Measurements from ENCODE around the gene PTPRE.

Gene PTPRE

DNA sequence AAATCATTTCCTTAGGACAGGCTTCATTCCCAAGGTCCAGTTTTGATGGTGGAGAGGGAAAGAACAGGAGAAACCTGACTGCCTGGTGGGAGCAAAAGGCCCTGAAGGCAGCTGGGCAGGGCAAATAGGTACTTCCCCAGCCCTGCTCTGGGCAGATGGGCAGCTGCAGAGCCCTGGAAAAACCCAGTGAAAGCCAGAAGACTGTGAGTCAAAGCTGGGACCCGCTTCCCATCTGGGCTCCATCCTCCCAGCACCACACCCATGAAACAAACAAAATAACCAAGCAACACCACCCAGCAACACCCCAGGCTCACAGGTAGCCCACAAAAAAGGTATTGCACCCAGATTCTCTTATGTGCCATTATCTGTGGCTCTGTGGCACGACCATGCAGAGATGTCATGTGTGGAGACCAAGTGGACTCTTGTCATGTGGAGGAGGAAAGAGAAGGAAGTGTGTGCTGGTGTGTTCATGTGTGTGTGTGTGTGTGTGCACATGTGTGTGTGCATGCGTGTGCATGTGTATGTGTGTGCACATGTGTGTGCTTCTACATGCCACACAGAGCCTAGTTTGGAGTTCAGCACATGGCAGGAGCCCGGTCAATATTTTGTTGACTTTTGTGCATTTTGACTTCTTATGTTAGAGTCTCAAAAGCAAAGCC is 24.0 kb upstream of the PTPRE start:
- DNase-seq, result no peak

DNA sequence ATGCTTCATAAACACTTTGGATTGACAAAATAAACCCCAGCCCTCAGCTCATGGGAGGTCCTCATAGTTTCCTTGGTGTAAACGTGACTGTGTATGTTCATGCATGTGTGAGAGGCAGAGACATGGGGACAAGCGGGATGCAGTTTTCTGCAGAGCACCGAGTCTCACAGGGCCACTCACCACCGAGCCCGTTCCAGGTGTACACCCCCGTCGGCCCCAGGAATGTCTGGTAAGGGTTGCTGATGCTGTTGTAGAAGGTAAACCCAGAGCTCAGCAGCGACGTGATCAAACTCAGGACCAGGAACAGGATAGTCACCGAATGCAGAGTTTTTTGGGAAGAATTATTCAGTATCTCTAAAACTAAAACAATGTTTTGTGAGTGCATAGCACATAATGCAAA is 23.4 kb upstream of the PTPRE start:
- DNase-seq, result no peak

DNA sequence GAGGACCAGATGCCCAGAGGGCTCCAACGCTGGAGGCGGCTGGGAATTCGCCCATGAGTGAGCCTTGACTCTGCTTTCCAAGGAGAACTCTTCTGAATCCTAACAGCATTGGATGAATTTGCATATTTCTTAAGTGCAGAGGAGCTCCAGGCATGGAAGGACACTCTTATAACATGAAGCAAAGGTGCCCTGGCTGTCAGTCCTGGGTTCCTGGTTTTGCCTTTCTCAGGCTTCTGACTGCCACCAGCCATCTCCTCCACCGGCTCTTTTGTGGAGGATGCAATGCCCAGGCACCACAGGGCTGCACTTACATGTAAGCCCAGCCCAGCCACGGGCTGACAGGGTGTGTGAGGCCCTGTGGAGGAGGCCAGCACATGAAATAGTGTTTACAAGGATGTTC is 22.4 kb upstream of the PTPRE start:
- no peak for DNase-seq

DNA sequence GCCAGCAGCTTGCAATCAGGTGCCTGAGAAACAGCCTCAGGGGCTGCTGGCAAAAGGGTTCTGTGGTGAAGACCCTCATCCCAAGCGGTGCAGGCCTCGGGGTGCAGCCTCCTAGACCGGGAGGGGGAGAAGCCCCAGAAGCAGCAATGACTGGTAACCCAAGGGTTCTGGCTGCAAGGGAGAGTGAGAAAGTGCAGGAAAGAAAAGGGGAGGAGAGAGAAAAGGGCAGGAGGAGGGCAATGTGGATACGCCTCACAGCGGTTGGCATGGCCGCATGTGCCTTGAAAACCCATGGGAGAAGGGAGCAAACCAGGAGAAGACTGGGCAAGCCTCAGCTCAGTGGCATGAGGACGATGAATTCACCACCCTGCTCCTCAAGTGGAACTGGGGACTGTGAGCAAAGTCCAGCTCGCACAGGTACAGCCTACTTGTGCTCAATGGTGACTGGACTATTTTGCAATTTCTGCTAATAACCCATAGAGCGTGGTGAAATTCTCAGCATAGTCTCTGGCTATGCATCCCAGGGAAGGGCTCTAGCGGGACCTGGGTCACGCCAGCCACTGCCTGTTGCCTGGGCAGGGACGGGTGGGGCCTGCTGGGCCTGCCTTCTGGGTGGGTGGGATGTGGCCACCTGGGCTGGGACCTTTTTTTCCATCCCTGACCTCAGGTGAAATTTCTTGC is 20.4 kb upstream of the PTPRE start:
- no peak for DNase-seq

DNA sequence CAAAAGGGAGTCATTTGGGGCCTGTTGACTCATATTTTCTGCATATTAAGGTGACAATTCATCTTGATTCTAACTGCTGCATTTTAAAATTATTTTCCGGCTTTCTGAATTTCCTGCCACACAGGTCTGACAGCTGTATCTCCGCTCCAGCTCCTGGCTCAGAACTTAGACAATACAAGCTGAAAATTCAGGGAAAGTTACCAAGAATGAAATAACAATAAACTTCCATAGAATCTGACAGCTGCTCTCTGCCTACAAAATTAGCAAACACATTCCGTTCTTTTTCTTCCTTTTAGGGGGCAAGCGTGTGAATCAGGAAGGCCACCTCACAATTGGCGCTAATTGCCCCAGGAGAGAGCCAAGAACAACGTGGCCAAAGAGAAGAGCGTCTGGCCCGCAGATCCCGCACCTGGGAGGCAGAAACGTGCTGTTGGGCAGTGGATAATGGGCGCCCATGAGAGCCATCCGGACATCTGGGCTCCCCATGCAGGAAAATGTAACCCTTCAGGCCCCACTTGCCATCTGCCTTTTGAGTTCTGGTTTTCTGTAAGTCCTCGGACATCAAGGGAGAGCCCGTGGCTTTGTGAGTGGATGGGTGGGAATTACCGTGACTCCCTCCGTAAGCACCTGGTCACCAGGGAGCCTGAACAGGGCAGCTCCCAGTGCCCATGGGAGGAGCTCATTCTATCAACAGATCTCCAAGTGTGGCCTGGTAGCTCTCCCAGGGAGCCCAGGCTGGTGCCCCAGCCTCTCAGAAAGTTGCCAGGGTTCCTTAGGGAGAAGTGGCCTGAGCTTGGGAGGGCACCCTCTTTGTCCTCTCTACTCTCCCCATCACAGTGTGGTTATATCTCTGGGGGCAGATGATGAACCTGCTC is 19.1 kb upstream of the PTPRE start:
- DNase-seq, result no peak

DNA sequence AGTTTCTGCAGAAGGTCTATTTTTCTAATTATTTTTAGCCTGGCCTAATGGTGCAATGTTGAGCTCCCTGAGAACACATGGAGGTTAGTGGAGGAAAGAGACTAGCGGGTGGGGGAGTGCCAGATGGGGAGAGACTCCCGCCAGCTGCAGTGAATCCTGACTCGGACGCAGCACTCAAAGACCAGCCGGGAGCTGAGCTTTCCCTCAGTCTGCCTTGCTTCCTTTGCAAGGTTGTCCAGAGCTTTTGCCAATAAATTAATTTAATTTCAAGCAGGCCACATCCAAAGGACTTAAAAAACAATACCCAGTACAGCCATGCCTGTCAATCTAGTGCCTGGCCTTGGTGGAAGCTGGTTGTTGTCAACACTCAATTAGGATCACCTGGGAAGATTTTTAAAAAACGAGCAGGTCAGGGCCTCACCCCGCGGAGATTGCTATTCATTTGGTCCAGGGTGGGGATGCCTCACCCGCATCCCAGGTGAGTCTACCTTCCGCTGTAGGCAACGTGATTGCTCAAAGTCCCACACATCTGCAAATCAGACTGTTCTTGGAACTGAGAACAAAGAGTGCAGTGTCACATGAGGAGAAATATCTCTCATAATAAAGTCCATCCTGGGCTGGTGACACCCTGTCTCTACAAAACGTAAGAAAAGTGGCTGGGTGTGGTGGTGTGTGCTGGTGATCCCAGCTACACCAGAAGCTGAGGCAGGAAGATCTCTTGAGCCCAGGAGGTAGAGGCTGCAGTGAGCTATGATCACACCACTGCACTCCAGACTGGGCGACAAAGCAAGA is 18.2 kb upstream of the PTPRE start:
- DNase-seq, result no peak

DNA sequence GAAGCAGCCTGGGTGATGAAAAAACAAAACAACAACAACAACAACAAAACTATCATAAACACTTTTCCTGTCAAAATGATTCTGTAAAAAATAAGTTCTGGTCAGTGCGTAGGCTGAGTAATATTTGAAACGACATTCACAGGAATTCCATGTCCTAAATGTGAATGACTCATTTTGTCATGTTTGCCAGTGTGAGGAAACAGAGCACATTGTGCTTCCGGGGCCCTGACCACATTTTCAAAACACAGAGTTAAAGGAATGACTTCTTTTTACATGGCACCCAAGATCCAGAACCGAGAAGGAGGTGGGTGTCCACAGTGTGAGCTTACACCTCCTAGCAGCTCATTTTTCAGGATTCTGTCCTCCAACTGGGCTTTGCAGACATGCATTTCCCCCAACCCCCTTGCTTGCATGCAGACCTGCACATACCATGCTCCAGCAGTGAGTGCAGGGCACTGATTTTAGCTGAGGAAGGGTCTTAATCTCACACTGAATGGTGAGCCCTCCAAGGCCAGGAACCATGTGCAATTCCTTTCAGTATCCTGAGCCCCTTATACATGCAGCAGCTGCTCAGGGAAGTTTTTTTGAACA is 17.2 kb upstream of the PTPRE start:
- no peak for DNase-seq

DNA sequence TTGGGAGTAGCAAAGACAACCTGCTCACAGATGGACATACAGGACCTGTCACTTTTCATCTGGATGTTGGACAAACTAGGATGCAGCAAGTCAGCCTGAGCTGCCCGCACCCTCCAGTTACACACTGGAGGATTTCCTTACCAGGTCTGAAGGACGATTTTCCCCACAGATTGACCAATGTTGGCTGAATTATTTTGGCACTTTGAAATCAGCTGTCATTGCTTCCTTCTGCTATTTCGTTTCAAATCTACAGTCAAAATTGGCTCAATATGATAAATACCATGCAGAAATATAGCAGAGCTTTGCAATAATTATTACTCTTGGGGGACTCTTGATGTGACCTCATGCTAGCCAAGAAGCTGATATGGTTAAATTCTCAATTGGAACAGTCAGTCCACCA is 16.7 kb upstream of the PTPRE start:
- DNase-seq, result no peak

DNA sequence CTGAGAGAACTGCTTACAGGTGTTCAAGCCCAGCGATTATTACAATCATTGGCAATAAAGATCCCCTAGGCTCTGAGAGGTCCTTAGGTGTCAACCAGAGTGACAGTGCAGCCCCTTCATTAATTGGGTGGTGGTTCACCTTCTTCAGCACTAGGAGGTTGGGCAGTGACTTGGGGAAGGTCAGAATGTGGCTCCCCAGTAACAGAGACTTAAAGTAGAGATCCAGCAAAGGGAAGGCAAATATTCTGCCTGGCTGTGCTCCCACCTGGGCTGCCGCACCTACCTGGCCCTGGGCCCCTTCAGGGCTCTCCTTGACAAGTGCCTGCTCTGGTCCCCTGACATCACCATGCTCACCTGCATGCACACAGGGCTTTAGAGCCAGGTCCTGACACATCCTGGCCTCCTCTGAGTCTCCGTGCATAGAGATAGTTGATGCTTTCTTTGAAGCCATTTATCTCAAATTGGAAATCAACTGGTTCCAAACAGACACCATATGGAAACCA is 16.0 kb upstream of the PTPRE start:
- no peak for DNase-seq

DNA sequence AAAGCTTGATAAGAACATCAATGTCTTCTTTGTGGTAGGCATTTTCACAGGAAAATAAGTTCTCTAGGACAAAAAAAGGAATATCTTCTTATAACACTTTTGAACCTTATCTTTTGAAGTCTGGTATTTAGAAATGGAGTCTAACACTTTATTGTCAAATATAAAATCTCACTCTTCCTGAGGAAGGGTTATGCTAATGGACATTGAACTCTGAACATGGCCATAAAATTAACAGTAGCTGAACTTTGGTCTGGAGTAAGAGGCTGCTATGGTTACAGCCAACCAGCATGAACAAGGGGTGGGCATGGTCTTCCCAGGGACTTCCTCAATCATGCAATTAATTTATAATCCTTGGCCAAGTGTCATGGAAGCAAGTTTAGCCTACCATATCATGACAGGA is 14.2 kb upstream of the PTPRE start, which contains the start of gene CLRN3:
TSS of gene CLRN3 (minus strand) at position 199 of the 400 bp plus-strand sequence. CDS start at position 42, 157 bp downstream.
- DNase-seq, result no peak

DNA sequence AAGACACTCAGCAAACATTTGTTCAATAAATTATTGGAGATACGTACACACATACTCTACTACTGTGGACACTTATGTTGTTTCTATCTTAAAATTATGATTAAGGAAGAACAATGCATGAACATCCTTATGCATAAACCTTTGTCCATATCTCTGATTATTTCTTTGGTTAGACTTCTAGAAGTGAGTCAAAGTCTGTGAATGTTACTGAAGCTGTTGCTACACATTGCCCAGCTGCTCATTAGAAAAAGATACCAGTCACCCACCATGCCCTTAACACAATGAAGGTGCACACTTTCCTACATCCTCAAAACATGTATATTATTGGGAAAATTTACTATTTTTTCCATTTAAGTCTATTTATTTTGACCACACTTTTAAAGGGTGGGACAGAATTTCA is 12.8 kb upstream of the PTPRE start:
- no peak for DNase-seq

DNA sequence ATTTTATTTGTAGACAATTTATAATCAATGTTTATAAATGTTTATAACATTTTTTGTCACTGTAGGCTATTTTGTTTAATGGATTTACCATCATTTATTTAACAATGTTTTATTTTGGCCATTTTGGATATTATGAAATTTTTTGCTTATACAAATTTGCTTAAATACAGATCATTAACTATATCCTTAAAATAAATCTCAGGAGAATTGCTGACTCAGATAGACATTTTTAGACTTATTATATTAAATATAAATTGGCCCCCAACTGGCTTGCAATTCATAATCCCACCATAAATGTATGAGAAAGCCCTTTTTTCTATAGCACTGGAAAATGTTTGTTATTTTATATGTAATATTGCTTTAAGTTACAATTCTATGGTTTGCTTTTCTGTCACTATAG is 10.3 kb upstream of the PTPRE start:
- DNase-seq, result no peak

DNA sequence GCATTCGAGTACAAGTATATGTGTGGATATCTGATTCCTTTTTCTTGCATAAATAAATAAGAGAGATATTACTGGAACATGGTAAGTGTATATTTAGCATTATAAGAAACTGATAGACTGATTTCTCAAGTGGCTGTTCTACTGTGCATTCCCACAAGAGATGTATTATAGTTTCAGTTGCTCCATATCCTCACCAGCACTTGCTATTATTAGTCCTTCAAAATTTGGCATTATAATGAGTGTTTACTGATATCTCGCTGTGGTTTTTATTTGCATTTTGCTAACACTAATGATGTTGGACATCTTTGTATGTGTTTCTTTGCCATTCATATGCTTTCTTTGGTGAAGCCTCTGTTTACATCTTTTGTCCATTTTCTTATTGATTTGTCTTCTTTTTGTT is 9.7 kb upstream of the PTPRE start:
- DNase-seq, result no peak

DNA sequence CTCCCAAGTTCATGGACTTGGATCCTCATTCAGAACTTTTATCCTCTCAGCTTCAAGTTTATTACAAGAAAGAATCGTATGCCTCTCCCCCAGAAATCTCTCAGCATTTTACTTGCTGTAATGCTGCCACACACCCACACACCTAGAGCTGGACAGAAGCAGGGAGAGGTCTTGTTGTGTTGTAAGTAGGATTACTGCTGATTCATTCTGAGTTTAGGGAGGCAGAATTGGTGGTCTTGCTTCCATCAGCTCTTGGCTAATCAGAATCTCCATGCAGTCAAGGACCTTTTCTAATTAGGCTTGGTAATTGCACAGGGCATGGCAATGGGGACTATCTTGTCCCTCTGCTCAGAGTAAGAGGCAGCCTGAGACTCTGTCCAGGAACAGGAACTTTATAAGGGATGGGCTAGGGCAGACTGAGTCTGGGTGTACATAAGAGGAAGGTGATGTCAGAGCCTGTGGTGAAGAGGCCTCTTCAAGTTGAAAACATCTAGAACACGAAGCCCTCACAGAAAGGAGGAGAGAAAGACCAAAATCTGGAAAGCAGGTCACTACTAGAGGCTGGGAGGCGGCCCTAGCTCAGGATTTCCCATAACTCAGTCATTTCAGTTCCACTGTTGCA is 7.0 kb upstream of the PTPRE start:
- DNase-seq, result no peak

DNA sequence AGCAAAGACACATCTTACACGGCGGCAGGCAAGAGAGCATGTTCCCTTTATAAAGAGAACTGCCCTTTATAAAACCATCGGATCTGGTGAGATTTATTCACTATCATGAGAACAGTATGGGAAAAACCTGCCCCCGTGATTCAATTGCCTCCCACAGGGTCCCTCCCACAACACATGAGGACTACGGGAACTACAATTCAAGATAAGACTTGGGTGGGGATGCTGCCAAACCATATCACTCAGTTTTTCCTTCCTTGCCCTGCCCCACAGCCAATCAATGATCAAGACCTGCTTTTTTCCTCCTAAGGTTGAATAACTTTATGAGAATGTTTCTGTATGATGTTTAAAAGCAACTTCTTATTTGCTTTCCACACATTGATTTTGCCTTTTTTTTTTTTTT is 3.1 kb upstream of the PTPRE start:
- no peak for DNase-seq

DNA sequence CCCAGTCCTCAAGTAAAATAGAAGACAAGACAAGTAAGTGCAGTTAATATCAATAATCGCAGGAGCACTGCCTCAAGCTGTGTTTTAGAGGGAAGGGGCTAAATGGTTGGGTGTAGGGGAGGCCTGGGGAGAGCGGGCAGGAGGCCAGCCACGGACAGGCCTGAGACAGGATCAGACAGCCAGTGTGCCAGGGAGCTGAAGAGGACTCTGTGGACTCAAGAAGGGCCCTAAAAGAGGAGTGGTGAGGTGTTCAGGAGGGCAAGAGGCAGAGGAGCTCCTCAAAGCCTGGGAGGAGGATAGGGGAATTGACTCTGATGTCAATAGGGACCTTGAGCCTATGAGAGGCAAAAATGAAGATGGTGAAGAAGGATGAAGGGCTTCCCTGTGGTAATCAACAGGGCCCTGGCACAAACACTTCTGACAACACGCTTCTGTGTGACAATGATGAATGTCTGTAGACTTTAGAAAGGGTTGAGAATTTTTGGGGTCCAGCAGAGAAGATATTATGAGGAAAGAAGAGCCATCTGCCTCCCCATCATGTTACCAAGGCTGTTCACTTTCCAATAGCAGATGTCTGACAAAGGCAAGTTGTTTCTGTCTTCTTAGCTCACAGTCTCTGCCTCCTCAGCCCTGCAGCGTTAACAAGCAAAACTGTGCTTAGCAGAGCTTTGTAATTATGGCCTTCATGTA is 2.4 kb upstream of the PTPRE start:
- DNase-seq, result no peak

DNA sequence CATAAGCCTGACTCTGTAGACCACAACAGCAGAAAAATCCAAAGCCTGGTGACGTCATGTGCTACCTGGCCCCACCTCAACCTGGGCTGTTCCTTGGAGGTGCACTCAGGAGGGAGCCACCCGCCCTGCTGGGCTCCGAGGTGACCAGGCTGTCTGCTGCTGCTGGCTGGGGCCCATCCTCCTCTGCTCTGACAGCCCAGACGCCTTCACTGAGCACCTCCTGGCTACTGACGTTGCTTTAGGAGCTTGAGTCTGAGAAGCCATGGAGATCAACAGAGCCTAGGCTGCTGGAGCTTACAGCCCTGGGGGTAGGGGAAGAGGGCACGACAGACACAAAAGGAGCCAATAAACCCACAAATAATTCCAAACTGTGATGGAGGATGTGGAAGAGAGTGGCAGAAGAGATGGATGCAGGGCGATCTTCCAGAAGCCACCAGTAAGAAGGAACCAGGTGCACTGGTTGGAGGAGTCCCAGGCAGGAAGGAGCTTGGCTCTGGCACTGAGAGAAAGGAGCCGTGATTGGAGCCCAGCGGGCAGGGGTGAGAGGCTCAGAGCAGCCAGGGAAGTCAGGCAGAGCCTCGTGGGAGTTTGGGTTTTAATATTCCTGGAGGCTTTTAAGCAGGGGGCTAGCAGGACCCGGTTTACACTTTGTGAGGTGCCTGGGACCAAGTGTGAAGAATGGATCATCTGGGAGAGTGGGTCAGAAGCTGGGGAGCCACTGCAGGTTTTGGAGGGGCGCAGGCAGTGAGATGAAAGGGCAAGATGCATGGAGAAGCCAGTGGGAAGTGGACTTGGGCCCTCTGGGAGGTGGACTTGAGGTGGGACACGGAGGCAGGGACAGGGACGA is 1.7 kb upstream of the PTPRE start:
- no peak for DNase-seq

DNA sequence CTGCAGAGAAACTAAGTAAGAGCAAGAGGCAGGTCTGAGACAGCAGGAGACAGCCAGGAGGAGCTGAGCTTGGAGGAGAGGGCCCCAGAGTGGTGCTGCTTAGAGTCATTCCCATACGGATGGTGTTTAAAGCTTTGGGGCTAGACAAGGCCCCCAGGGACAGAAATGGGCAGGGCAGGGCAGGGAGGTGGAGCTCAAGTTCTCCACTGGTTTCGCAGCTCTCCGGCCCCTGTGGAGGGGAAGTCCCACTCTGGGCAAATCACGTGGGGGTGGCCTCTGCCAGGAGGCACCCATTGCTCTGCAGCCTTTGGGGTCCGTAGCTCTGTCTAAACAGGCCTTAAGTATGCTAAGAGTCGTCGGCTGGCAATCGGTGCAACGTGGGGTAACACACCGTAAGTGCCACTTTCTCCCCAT is 1.0 kb upstream of the PTPRE start:
- DNase-seq, result no peak

DNA sequence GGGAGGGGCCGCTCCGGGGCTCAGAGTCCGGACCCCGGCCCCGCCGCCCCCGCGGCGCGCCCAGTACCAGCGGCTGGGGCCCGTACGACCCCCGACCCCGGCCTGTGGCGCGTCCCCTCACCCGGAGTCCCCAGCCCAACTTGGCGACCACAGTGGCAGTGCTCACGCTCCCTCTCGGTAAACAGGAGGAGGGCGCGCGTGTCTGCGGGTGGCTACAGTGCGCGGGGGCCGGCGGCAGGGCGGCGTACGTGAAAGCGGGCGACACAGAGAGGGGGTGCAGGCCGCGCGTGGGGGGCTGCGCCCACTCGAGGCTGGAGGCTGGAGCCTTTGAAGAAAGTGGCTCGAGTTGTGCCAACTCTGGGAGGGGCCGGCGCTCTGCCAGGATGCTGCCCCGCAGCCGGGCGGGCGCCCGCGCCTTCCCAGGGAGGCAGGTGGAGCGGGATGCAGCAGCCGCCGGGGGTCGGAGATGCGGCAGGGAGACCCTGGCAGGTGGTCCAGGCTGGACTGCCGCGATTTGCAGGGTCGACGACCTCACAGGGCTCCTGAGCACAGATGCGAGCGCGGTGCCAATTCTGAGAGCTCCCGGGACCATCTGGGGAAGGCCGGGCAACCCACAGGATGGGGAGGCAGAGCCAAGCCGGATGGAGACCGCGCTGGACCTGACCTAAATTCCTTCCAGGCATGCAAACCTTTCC is 655 bp downstream of the PTPRE start:
- DNase-seq, result peak; percentile 38
